DOHH2 (cell line): ENCODE results near the gene CD9.

Experiments used
- H3F3A ChIP-seq: fragments of 200-600 bp; sonication (generic), shearing (Covaris generic); 2 replicates; pipeline ENCODE4 v1.6.0; 2016; ENCODE audit warnings: antibody characterized with exemption, mild to moderate bottlenecking; ENCODE audit not compliant: control insufficient read depth, insufficient read depth
- H3K27ac ChIP-seq: fragments of 200-600 bp; sonication (generic); 2 replicates; pipeline ENCODE4 v1.5.1; 2014; ENCODE audit warnings: low read depth, mild to moderate bottlenecking, low read length, moderate library complexity
- H3K27me3 ChIP-seq: fragments of 200-600 bp; sonication (generic); 2 replicates; pipeline ENCODE4 v1.6.1; 2014; ENCODE audit warnings: mild to moderate bottlenecking, low read length, mixed read lengths; ENCODE audit not compliant: control insufficient read depth
- H3K36me3 ChIP-seq: fragments of 200-600 bp; sonication (generic); 2 replicates; pipeline ENCODE4 v1.6.1; 2014; ENCODE audit warnings: mild to moderate bottlenecking, low read length, moderate library complexity, mixed read lengths; ENCODE audit not compliant: control insufficient read depth
- H3K4me1 ChIP-seq: fragments of 200-600 bp; sonication (generic); 2 replicates; pipeline ENCODE4 v1.6.1; 2014; ENCODE audit warnings: mild to moderate bottlenecking, low read length, mixed read lengths; ENCODE audit not compliant: control insufficient read depth
- H3K4me2 ChIP-seq: fragments of 200-600 bp; sonication (generic); 2 replicates; pipeline ENCODE4 v1.6.0; 2014; ENCODE audit warnings: mild to moderate bottlenecking, low read length, moderate library complexity
- H3K4me3 ChIP-seq: fragments of 200-600 bp; sonication (generic); 2 replicates; pipeline ENCODE4 v1.5.1; 2014; ENCODE audit warnings: mild to moderate bottlenecking, low read length, mixed read lengths
- H3K79me2 ChIP-seq: fragments of 200-600 bp; sonication (generic); 2 replicates; pipeline ENCODE4 v1.6.1; 2014; ENCODE audit warnings: mild to moderate bottlenecking, low read length, mixed read lengths; ENCODE audit not compliant: control insufficient read depth
- H3K9me2 ChIP-seq: fragments of 200-600 bp; sonication (generic); replicated peaks from 2 replicates; pipeline ENCODE4 v1.6.1; 2014; ENCODE audit warnings: mild to moderate bottlenecking, low read length, mixed read lengths; ENCODE audit not compliant: control insufficient read depth
- H3K9me3 ChIP-seq: fragments of 200-600 bp; sonication (generic); 2 replicates; pipeline ENCODE4 v1.6.1; 2014; ENCODE audit warnings: antibody characterized with exemption, low read length, mixed read lengths; ENCODE audit not compliant: control insufficient read depth, insufficient read depth
- H4K20me1 ChIP-seq: fragments of 200-600 bp; sonication (generic); 2 replicates; pipeline ENCODE4 v1.6.0; 2014; ENCODE audit warnings: low read depth, mild to moderate bottlenecking, antibody characterized with exemption, low read length, moderate library complexity; ENCODE audit not compliant: control insufficient read depth, insufficient read depth
- CTCF ChIP-seq: fragments of 200-600 bp; sonication (generic); IDR thresholded peaks from one replicate; pipeline ENCODE4 v1.5.1; 2014; ENCODE audit warnings: antibody characterized with exemption, mild to moderate bottlenecking, low read depth, low read length; ENCODE audit not compliant: poor library complexity, severe bottlenecking
- EZH2phosphoT487 ChIP-seq: fragments of 200-600 bp; sonication (generic); IDR thresholded peaks from 2 replicates; pipeline ENCODE4 v1.6.1; 2017; ENCODE audit warnings: borderline replicate concordance, mild to moderate bottlenecking, antibody characterized with exemption, low read length, moderate library complexity, mixed read lengths

Gene CD9

GRCh38 chr12:6264402-6265037, 64.3 kb downstream of the CD9 start:
- Histone ChIP-seq H3K9me2 (no peaks in the 10 kb centered on the region), H3K4me3 (no peak overlapping the region), H3K4me1 (no peaks in the 10 kb centered on the region), H4K20me1 (no peaks in the 10 kb centered on the region), H3K9me3 (no peaks in the 10 kb centered on the region), H3K79me2 (no peaks in the 10 kb centered on the region), H3K27me3 (no peaks in the 10 kb centered on the region), H3K36me3 (no peaks in the 10 kb centered on the region), H3K4me2 (no peak overlapping the region), H3F3A (no peaks in the 10 kb centered on the region), H3K27ac (no peak overlapping the region)
- TF ChIP-seq EZH2phosphoT487 (no peak), CTCF (no peak)

GRCh38 chr12:6265038-6265405, 64.8 kb downstream of the CD9 start:
- Histone ChIP-seq H3K4me1 (no peaks in the 10 kb centered on the region), H4K20me1 (no peaks in the 10 kb centered on the region), H3K36me3 (no peaks in the 10 kb centered on the region), H3K27me3 (no peaks in the 10 kb centered on the region), H3K9me2 (no peaks in the 10 kb centered on the region), H3K9me3 (no peaks in the 10 kb centered on the region), H3K27ac (no peak overlapping the region), H3F3A (no peaks in the 10 kb centered on the region), H3K79me2 (no peaks in the 10 kb centered on the region), H3K4me2 (no peak overlapping the region), H3K4me3 (no peak overlapping the region)
- TF ChIP-seq EZH2phosphoT487 (no peak), CTCF (no peak)

GRCh38 chr12:6266541-6266966, 66.4 kb downstream of the CD9 start:
- H3K27ac ChIP-seq, result no peak overlapping the region
- no peak overlapping the region for H3K4me2 ChIP-seq
- no peaks in the 10 kb centered on the region for H4K20me1 ChIP-seq
- H3K27me3 ChIP-seq, result no peaks in the 10 kb centered on the region
- H3K4me3 ChIP-seq, result no peak overlapping the region
- H3K36me3 ChIP-seq, result no peaks in the 10 kb centered on the region
- no peaks in the 10 kb centered on the region for H3K79me2 ChIP-seq
- no peaks in the 10 kb centered on the region for H3F3A ChIP-seq
- no peak for TF ChIP-seq CTCF
- TF ChIP-seq EZH2phosphoT487, result no peak
- no peaks in the 10 kb centered on the region for H3K9me2 ChIP-seq
- no peaks in the 10 kb centered on the region for H3K9me3 ChIP-seq
- H3K4me1 ChIP-seq, result no peaks in the 10 kb centered on the region
